WTC11 (cell line): ENCODE data around the gene COL27A1. TPM values are rescaled to one million over a fixed set of nuclear protein-coding genes. Genes with fewer than 3 reads are reported as not detected.

Experiments used
- ATAC-seq: fragments of 200-7000 bp; cut with Tn5 transposase; 2 replicates; pipeline ENCODE4 v1.10.0; 2021; ENCODE audit warnings: mild to moderate bottlenecking, moderate library complexity
- CTCF ChIA-PET: fragments of 300-600 bp; sonication (Branson Sonifier 250); formaldehyde crosslinking; loops from one replicate; lab custom pipeline; 2021; ENCODE audit warnings: antibody characterized with exemption; lab: Charles Lee
- POLR2A ChIA-PET: fragments of 350-600 bp; sonication (Branson Sonifier 250); formaldehyde crosslinking; loops from one replicate; lab custom pipeline; 2021; ENCODE audit warnings: antibody characterized with exemption; lab: Charles Lee
- DNase-seq: peaks from one replicate; pipeline ENCODE4 v3.0.0; 2021; ENCODE audit warnings: low spot score
- H3K27ac Mint-ChIP-seq: 2 replicates; pipeline ENCODE4 v1.8.0; 2021; ENCODE audit warnings: mixed read lengths
- H3K27me3 Mint-ChIP-seq: 2 replicates; pipeline ENCODE4 v1.8.0; 2021; ENCODE audit warnings: low read depth, mild to moderate bottlenecking, moderate library complexity, mixed read lengths
- H3K36me3 Mint-ChIP-seq: 2 replicates; pipeline ENCODE4 v1.8.0; 2021; ENCODE audit warnings: mixed read lengths
- H3K4me1 Mint-ChIP-seq: 2 replicates; pipeline ENCODE4 v1.8.0; 2022; ENCODE audit warnings: mixed read lengths
- H3K4me3 Mint-ChIP-seq: 2 replicates; pipeline ENCODE4 v1.8.0; 2021; ENCODE audit warnings: mild to moderate bottlenecking, moderate library complexity, mixed read lengths
- H3K9me3 Mint-ChIP-seq: 2 replicates; pipeline ENCODE4 v1.8.0; 2021; ENCODE audit warnings: mixed read lengths
- ETV6 ChIP-seq: sonication (generic); formaldehyde crosslinking; IDR thresholded peaks from 2 replicates; pipeline ENCODE4 v1.8.1; 2022; ENCODE audit warnings: mild to moderate bottlenecking, missing genetic modification reagents
- FOXJ3 ChIP-seq: sonication (generic); formaldehyde crosslinking; IDR thresholded peaks from 2 replicates; pipeline ENCODE4 v1.9.0; 2021; ENCODE audit warnings: missing genetic modification reagents, mild to moderate bottlenecking, borderline replicate concordance
- GRHL2 ChIP-seq: fragments of 250-450 bp; sonication (Bioruptor Pico); IDR thresholded peaks from 2 replicates; pipeline ENCODE4 v1.8.0; 2022; ENCODE audit warnings: mild to moderate bottlenecking, moderate library complexity; ENCODE audit not compliant: insufficient replicate concordance, severe bottlenecking
- IRF2 ChIP-seq: sonication (generic); formaldehyde crosslinking; IDR thresholded peaks from 2 replicates; pipeline ENCODE4 v1.8.0; 2022; ENCODE audit warnings: low read depth, missing genetic modification reagents, borderline replicate concordance
- JAZF1 ChIP-seq: fragments of 250-450 bp; sonication (Bioruptor Pico); IDR thresholded peaks from 2 replicates; pipeline ENCODE4 v1.9.0; 2021; ENCODE audit warnings: moderate library complexity, mild to moderate bottlenecking, inconsistent platforms
- KAT7 ChIP-seq: sonication (generic); formaldehyde crosslinking; IDR thresholded peaks from 2 replicates; pipeline ENCODE4 v1.8.1; 2023; ENCODE audit warnings: missing genetic modification reagents, mild to moderate bottlenecking, borderline replicate concordance
- MXD4 ChIP-seq: fragments of 250-450 bp; sonication (Bioruptor Pico); IDR thresholded peaks from 2 replicates; pipeline ENCODE4 v1.8.0; 2021; ENCODE audit warnings: mild to moderate bottlenecking, moderate library complexity, borderline replicate concordance
- MYBL2 ChIP-seq: sonication (generic); formaldehyde crosslinking; IDR thresholded peaks from 2 replicates; pipeline ENCODE4 v1.8.1; 2023; ENCODE audit warnings: mild to moderate bottlenecking, moderate library complexity, missing genetic modification reagents
- NFYB ChIP-seq: sonication (generic); formaldehyde crosslinking; conservative IDR thresholded peaks from 2 replicates; pipeline ENCODE4 v1.8.0; 2022; ENCODE audit warnings: low read depth, missing genetic modification reagents
- PRRX2 ChIP-seq: fragments of 250-450 bp; sonication (Bioruptor Pico); IDR thresholded peaks from 2 replicates; pipeline ENCODE4 v1.8.0; 2021; ENCODE audit warnings: mild to moderate bottlenecking
- RORB ChIP-seq: fragments of 250-450 bp; sonication (Bioruptor Pico); IDR thresholded peaks from 2 replicates; pipeline ENCODE4 v1.9.0; 2021; ENCODE audit warnings: mild to moderate bottlenecking
- SMAD3 ChIP-seq: sonication (generic); formaldehyde crosslinking; IDR thresholded peaks from 2 replicates; pipeline ENCODE4 v1.8.0; 2022; ENCODE audit warnings: missing genetic modification reagents, mild to moderate bottlenecking, borderline replicate concordance
- SMAD4 ChIP-seq: sonication (generic); formaldehyde crosslinking; IDR thresholded peaks from 2 replicates; pipeline ENCODE4 v1.8.0; 2022; ENCODE audit warnings: mild to moderate bottlenecking, missing genetic modification reagents
- SOX15 ChIP-seq: fragments of 250-450 bp; sonication (Bioruptor Pico); IDR thresholded peaks from 2 replicates; pipeline ENCODE4 v1.9.0; 2021; ENCODE audit warnings: mild to moderate bottlenecking
- TEAD4 ChIP-seq: sonication (generic); formaldehyde crosslinking; IDR thresholded peaks from 2 replicates; pipeline ENCODE4 v1.8.0; 2022; ENCODE audit warnings: mild to moderate bottlenecking, missing genetic modification reagents
- TP53 ChIP-seq: sonication (generic); formaldehyde crosslinking; IDR thresholded peaks from 2 replicates; pipeline ENCODE4 v1.8.1; 2023; ENCODE audit warnings: mild to moderate bottlenecking, missing genetic modification reagents
- ZBTB21 ChIP-seq: sonication (generic); formaldehyde crosslinking; IDR thresholded peaks from 2 replicates; pipeline ENCODE4 v1.8.1; 2023; ENCODE audit warnings: mild to moderate bottlenecking, missing genetic modification reagents, borderline replicate concordance
- ZNF138 ChIP-seq: sonication (generic); formaldehyde crosslinking; conservative IDR thresholded peaks from 2 replicates; pipeline ENCODE4 v1.8.1; 2022; ENCODE audit warnings: mild to moderate bottlenecking, moderate library complexity, missing genetic modification reagents
- total RNA-seq: library from RNA; stranded (reverse); gene quantifications from 3 replicates; pipeline ENCODE4 v1.2.3, GENCODE V29; 2021
- TF ChIP-seq, protein P1 (sequence below): sonication (generic); formaldehyde crosslinking; IDR thresholded peaks from 2 replicates; pipeline ENCODE4 v1.8.0; 2022; ENCODE audit warnings: mild to moderate bottlenecking, missing genetic modification reagents
- TF ChIP-seq, protein P2 (sequence below): fragments of 250-450 bp; sonication (Bioruptor Pico); IDR thresholded peaks from 2 replicates; pipeline ENCODE4 v1.9.0; 2021; ENCODE audit warnings: mild to moderate bottlenecking
- TF ChIP-seq, protein P3 (sequence below): sonication (generic); formaldehyde crosslinking; IDR thresholded peaks from 2 replicates; pipeline ENCODE4 v1.8.0; 2023; ENCODE audit warnings: missing genetic modification reagents
- TF ChIP-seq, protein P4 (sequence below): sonication (generic); formaldehyde crosslinking; IDR thresholded peaks from 2 replicates; pipeline ENCODE4 v1.8.1; 2022; ENCODE audit warnings: missing genetic modification reagents, borderline replicate concordance
- TF ChIP-seq, protein P5 (sequence below): sonication (generic); formaldehyde crosslinking; IDR thresholded peaks from 2 replicates; pipeline ENCODE4 v1.8.0; 2023; ENCODE audit warnings: mild to moderate bottlenecking, missing genetic modification reagents
- TF ChIP-seq, protein P6 (sequence below): sonication (generic); formaldehyde crosslinking; conservative IDR thresholded peaks from 2 replicates; pipeline ENCODE4 v1.8.1; 2022; ENCODE audit warnings: mild to moderate bottlenecking, missing genetic modification reagents
- TF ChIP-seq, protein P7 (sequence below): sonication (generic); formaldehyde crosslinking; IDR thresholded peaks from 2 replicates; pipeline ENCODE4 v1.8.1; 2023; ENCODE audit warnings: mild to moderate bottlenecking, missing genetic modification reagents

The COL27A1 gene
- total RNA-seq, 1 experiment from 2014 or later, result 47.5 TPM

DNA sequence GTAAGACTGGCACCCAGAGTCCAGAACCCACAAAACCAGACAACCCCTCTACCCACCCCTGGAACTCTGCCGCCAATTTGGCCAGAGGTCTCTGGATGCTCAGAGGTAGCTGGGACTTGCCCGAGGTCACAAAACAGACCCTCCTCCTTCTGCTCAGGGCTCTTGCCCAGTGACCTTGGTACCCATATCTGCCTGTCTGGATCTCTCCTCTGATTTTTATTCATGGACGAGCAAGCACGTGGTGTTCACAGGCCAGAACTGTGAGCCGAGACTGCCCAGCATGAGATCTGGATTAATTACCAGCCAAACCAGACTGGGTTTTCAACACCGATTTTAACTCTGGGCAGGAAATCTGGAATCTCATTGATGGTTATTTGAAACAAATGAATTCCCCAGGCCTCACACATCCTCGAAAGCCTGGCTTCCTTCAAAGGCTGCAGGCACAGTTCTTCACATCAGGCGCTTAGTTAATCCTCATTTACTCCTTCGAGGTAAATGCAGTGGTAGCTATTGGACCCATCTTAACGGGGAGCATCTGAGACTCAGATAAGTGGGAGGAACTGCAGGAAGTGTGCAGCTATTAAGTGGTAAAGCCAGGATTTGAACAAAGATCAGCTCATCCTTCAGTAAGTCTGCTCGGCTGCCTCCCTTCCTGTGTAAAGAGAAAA lies 21.4 kb downstream of the COL27A1 start (continued):
- no peak for TF ChIP-seq ZBTB21
- no peak for TF ChIP-seq SOX15 (CRISPR knock-in tag)
- TF ChIP-seq GRHL2 (CRISPR knock-in tag), result no peak
- TF ChIP-seq, protein P1, sequence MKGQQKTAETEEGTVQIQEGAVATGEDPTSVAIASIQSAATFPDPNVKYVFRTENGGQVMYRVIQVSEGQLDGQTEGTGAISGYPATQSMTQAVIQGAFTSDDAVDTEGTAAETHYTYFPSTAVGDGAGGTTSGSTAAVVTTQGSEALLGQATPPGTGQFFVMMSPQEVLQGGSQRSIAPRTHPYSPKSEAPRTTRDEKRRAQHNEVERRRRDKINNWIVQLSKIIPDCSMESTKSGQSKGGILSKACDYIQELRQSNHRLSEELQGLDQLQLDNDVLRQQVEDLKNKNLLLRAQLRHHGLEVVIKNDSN (CRISPR knock-in tag), result no peak
- no peak for TF ChIP-seq FOXJ3 (CRISPR knock-in tag)
- TF ChIP-seq SMAD3, result no peak
- TF ChIP-seq NFYB, result no peak
- TF ChIP-seq, protein P2, sequence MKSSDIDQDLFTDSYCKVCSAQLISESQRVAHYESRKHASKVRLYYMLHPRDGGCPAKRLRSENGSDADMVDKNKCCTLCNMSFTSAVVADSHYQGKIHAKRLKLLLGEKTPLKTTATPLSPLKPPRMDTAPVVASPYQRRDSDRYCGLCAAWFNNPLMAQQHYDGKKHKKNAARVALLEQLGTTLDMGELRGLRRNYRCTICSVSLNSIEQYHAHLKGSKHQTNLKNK, result no peak
- no peak for TF ChIP-seq TEAD4 (CRISPR knock-in tag)
- TF ChIP-seq, protein P3, sequence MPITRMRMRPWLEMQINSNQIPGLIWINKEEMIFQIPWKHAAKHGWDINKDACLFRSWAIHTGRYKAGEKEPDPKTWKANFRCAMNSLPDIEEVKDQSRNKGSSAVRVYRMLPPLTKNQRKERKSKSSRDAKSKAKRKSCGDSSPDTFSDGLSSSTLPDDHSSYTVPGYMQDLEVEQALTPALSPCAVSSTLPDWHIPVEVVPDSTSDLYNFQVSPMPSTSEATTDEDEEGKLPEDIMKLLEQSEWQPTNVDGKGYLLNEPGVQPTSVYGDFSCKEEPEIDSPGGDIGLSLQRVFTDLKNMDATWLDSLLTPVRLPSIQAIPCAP, result no peak

DNA sequence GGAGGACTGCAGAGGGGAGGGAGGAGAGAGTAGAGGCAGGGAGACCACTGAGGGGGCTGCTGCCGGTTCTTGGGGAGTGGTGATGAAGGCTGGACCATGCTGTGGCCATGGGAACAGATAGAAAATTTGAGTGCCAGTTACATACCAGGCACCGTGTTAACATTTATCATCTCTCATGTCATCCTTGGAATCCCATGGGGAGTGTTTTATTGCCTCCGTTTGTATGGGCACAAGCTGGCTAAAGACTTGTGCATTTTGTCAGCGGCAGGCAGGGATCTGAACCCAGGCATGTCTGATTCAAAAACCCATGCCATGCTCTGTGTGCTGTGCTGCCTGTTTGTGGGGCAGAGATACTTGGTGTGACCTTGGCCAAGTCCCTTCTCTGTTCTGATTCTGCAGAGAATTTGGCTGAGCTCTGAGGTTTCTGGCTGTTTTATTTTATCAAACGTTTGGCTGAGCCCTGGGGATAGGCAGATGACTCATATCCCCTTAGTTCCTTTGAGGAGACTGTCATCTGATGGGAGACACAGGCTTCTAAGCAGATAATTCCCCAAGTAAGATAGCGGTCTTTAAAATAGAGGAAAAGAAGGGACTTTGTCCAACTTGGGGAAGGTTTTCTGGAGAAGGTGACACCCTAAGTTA lies 22.2 kb downstream of the COL27A1 start:
- no peak overlapping the region for H3K4me3 Mint-ChIP-seq
- ATAC-seq, result no peak
- POLR2A ChIA-PET, result no interaction called here

DNA sequence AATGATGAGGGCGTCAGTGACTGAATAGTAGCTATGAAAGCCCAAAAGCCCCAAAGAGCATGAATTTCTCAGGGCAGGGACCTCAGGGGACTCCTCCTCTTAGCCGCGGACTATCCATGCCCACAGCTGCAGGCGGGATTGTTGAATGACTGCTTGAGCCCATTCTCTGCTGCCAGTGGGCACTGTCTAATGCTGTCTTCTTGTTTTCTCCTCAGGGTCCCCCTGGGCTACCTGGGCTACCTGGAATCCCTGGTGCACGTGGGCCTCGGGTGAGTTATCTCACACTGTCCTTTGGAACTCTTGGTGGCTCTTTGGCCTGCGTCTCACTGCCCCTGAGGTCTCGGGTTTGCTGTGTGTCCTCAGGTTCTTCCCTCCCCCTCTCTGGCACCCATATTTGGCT lies 22.7 kb downstream of the COL27A1 start:
- H3K27me3 Mint-ChIP-seq, result no peaks in the 10 kb centered on the region
- H3K9me3 Mint-ChIP-seq, result no peaks in the 10 kb centered on the region
- no peak overlapping the region for H3K4me3 Mint-ChIP-seq
- TF ChIP-seq SOX15 (CRISPR knock-in tag) (no peak), JAZF1 (CRISPR knock-in tag) (no peak), IRF2 (CRISPR knock-in tag) (no peak), KAT7 (CRISPR knock-in tag) (no peak), ZNF138 (CRISPR knock-in tag) (no peak), MYBL2 (CRISPR knock-in tag) (no peak), MXD4 (CRISPR knock-in tag) (no peak), ZBTB21 (no peak), RORB (CRISPR knock-in tag) (no peak), PRRX2 (CRISPR knock-in tag) (no peak), FOXJ3 (CRISPR knock-in tag) (no peak), ETV6 (CRISPR knock-in tag) (no peak)
- TF ChIP-seq, protein P4, sequence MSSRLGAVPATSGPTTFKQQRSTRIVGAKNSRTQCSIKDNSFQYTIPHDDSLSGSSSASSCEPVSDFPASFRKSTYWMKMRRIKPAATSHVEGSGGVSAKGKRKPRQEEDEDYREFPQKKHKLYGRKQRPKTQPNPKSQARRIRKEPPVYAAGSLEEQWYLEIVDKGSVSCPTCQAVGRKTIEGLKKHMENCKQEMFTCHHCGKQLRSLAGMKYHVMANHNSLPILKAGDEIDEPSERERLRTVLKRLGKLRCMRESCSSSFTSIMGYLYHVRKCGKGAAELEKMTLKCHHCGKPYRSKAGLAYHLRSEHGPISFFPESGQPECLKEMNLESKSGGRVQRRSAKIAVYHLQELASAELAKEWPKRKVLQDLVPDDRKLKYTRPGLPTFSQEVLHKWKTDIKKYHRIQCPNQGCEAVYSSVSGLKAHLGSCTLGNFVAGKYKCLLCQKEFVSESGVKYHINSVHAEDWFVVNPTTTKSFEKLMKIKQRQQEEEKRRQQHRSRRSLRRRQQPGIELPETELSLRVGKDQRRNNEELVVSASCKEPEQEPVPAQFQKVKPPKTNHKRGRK (CRISPR knock-in tag), result no peak
- TF ChIP-seq, protein P5, sequence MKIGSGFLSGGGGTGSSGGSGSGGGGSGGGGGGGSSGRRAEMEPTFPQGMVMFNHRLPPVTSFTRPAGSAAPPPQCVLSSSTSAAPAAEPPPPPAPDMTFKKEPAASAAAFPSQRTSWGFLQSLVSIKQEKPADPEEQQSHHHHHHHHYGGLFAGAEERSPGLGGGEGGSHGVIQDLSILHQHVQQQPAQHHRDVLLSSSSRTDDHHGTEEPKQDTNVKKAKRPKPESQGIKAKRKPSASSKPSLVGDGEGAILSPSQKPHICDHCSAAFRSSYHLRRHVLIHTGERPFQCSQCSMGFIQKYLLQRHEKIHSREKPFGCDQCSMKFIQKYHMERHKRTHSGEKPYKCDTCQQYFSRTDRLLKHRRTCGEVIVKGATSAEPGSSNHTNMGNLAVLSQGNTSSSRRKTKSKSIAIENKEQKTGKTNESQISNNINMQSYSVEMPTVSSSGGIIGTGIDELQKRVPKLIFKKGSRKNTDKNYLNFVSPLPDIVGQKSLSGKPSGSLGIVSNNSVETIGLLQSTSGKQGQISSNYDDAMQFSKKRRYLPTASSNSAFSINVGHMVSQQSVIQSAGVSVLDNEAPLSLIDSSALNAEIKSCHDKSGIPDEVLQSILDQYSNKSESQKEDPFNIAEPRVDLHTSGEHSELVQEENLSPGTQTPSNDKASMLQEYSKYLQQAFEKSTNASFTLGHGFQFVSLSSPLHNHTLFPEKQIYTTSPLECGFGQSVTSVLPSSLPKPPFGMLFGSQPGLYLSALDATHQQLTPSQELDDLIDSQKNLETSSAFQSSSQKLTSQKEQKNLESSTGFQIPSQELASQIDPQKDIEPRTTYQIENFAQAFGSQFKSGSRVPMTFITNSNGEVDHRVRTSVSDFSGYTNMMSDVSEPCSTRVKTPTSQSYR (CRISPR knock-in tag), result no peak
- TF ChIP-seq, protein P6, sequence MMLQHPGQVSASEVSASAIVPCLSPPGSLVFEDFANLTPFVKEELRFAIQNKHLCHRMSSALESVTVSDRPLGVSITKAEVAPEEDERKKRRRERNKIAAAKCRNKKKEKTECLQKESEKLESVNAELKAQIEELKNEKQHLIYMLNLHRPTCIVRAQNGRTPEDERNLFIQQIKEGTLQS (CRISPR knock-in tag), result no peak
- TF ChIP-seq, protein P7, sequence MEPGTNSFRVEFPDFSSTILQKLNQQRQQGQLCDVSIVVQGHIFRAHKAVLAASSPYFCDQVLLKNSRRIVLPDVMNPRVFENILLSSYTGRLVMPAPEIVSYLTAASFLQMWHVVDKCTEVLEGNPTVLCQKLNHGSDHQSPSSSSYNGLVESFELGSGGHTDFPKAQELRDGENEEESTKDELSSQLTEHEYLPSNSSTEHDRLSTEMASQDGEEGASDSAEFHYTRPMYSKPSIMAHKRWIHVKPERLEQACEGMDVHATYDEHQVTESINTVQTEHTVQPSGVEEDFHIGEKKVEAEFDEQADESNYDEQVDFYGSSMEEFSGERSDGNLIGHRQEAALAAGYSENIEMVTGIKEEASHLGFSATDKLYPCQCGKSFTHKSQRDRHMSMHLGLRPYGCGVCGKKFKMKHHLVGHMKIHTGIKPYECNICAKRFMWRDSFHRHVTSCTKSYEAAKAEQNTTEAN (CRISPR knock-in tag), result no peak

More for the DNA sequence above, 22.2 kb downstream of the COL27A1 start:
- no peak for DNase-seq
- Mint-ChIP-seq H3K27me3 (no peaks in the 10 kb centered on the region), H3K36me3 (no peaks in the 10 kb centered on the region; the same call in 1 of the 2 replicates), H3K9me3 (no peaks in the 10 kb centered on the region), H3K4me1 (no peaks in the 10 kb centered on the region), H3K27ac (no peak overlapping the region)
- TF ChIP-seq TP53 (no peak), SMAD4 (CRISPR knock-in tag) (no peak), ETV6 (CRISPR knock-in tag) (no peak)
- CTCF ChIA-PET, result interaction anchor here (3.0 kb wide), 1 partner anchor 69 kb away, joined by 8 read pairs; no protein-coding TSS in a partner anchor

More for the DNA sequence above, 22.7 kb downstream of the COL27A1 start:
- ChIA-PET POLR2A (no interaction called here), CTCF (interaction anchor here (1.0 to 3.0 kb wide), 3 partner anchors 23 to 113 kb away, joined by 3 to 8 read pairs (median 3); no protein-coding TSS in a partner anchor)
- H3K36me3 Mint-ChIP-seq, result no peaks in the 10 kb centered on the region; the same call in 1 of the 2 replicates
- no peaks in the 10 kb centered on the region for H3K4me1 Mint-ChIP-seq
- no peak overlapping the region for H3K27ac Mint-ChIP-seq
- DNase-seq (no peak), ATAC-seq (no peak)
